DOHH2 (cell line): ENCODE data around the gene EDEM1.

ENCODE experiments used
- H3F3A ChIP-seq: fragments of 200-600 bp; sonication (generic), shearing (Covaris generic); 2 replicates; pipeline ENCODE4 v1.6.0; 2016; ENCODE audit warnings: antibody characterized with exemption, mild to moderate bottlenecking; ENCODE audit not compliant: control insufficient read depth, insufficient read depth
- H3K27ac ChIP-seq: fragments of 200-600 bp; sonication (generic); 2 replicates; pipeline ENCODE4 v1.5.1; 2014; ENCODE audit warnings: low read depth, mild to moderate bottlenecking, low read length, moderate library complexity
- H3K27me3 ChIP-seq: fragments of 200-600 bp; sonication (generic); 2 replicates; pipeline ENCODE4 v1.6.1; 2014; ENCODE audit warnings: mild to moderate bottlenecking, low read length, mixed read lengths; ENCODE audit not compliant: control insufficient read depth
- H3K36me3 ChIP-seq: fragments of 200-600 bp; sonication (generic); 2 replicates; pipeline ENCODE4 v1.6.1; 2014; ENCODE audit warnings: mild to moderate bottlenecking, low read length, moderate library complexity, mixed read lengths; ENCODE audit not compliant: control insufficient read depth
- H3K4me1 ChIP-seq: fragments of 200-600 bp; sonication (generic); 2 replicates; pipeline ENCODE4 v1.6.1; 2014; ENCODE audit warnings: mild to moderate bottlenecking, low read length, mixed read lengths; ENCODE audit not compliant: control insufficient read depth
- H3K4me2 ChIP-seq: fragments of 200-600 bp; sonication (generic); 2 replicates; pipeline ENCODE4 v1.6.0; 2014; ENCODE audit warnings: mild to moderate bottlenecking, low read length, moderate library complexity
- H3K4me3 ChIP-seq: fragments of 200-600 bp; sonication (generic); 2 replicates; pipeline ENCODE4 v1.5.1; 2014; ENCODE audit warnings: mild to moderate bottlenecking, low read length, mixed read lengths
- H3K79me2 ChIP-seq: fragments of 200-600 bp; sonication (generic); 2 replicates; pipeline ENCODE4 v1.6.1; 2014; ENCODE audit warnings: mild to moderate bottlenecking, low read length, mixed read lengths; ENCODE audit not compliant: control insufficient read depth
- H3K9me2 ChIP-seq: fragments of 200-600 bp; sonication (generic); replicated peaks from 2 replicates; pipeline ENCODE4 v1.6.1; 2014; ENCODE audit warnings: mild to moderate bottlenecking, low read length, mixed read lengths; ENCODE audit not compliant: control insufficient read depth
- H3K9me3 ChIP-seq: fragments of 200-600 bp; sonication (generic); 2 replicates; pipeline ENCODE4 v1.6.1; 2014; ENCODE audit warnings: antibody characterized with exemption, low read length, mixed read lengths; ENCODE audit not compliant: control insufficient read depth, insufficient read depth
- H4K20me1 ChIP-seq: fragments of 200-600 bp; sonication (generic); 2 replicates; pipeline ENCODE4 v1.6.0; 2014; ENCODE audit warnings: low read depth, mild to moderate bottlenecking, antibody characterized with exemption, low read length, moderate library complexity; ENCODE audit not compliant: control insufficient read depth, insufficient read depth
- EZH2phosphoT487 ChIP-seq: fragments of 200-600 bp; sonication (generic); IDR thresholded peaks from 2 replicates; pipeline ENCODE4 v1.6.1; 2017; ENCODE audit warnings: borderline replicate concordance, mild to moderate bottlenecking, antibody characterized with exemption, low read length, moderate library complexity, mixed read lengths
- TF ChIP-seq, protein P1 (sequence below): fragments of 200-600 bp; sonication (generic); IDR thresholded peaks from one replicate; pipeline ENCODE4 v1.5.1; 2014; ENCODE audit warnings: antibody characterized with exemption, mild to moderate bottlenecking, low read depth, low read length; ENCODE audit not compliant: poor library complexity, severe bottlenecking

EDEM1 gene

DNA sequence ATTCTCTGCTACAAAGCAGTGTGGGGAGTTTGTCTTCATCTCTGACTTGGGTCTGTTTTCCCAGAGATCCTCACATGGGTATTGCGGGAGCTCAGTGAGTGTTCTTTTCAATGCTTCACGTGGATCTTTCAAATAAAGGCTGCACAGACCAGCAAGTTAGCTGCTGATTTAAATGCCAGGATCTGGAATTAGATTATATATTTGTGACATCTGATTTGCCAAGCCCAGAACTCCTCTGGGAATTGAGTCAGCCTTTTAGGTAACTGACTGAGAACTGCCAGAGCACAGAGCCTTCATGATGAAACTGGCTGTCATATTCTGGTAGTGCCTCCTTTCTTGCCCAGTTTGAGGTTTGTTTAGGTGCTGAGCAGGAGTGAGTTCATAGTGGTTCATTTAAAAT is 14.7 kb downstream of the EDEM1 start:
- Histone ChIP-seq H3K36me3 (peaks cover 96% of the 10 kb centered on the region), H4K20me1 (peaks cover 10% of the 10 kb centered on the region), H3K4me2 (no peak overlapping the region), H3K9me2 (no peaks in the 10 kb centered on the region), H3K4me1 (peaks cover 24% of the 10 kb centered on the region), H3K4me3 (no peak overlapping the region), H3K9me3 (no peaks in the 10 kb centered on the region), H3F3A (peaks cover 10% of the 10 kb centered on the region), H3K79me2 (peaks cover 86% of the 10 kb centered on the region), H3K27ac (no peak overlapping the region), H3K27me3 (no peaks in the 10 kb centered on the region)
- TF ChIP-seq, protein P1, sequence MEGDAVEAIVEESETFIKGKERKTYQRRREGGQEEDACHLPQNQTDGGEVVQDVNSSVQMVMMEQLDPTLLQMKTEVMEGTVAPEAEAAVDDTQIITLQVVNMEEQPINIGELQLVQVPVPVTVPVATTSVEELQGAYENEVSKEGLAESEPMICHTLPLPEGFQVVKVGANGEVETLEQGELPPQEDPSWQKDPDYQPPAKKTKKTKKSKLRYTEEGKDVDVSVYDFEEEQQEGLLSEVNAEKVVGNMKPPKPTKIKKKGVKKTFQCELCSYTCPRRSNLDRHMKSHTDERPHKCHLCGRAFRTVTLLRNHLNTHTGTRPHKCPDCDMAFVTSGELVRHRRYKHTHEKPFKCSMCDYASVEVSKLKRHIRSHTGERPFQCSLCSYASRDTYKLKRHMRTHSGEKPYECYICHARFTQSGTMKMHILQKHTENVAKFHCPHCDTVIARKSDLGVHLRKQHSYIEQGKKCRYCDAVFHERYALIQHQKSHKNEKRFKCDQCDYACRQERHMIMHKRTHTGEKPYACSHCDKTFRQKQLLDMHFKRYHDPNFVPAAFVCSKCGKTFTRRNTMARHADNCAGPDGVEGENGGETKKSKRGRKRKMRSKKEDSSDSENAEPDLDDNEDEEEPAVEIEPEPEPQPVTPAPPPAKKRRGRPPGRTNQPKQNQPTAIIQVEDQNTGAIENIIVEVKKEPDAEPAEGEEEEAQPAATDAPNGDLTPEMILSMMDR = no peak
- TF ChIP-seq EZH2phosphoT487 = no peak

DNA sequence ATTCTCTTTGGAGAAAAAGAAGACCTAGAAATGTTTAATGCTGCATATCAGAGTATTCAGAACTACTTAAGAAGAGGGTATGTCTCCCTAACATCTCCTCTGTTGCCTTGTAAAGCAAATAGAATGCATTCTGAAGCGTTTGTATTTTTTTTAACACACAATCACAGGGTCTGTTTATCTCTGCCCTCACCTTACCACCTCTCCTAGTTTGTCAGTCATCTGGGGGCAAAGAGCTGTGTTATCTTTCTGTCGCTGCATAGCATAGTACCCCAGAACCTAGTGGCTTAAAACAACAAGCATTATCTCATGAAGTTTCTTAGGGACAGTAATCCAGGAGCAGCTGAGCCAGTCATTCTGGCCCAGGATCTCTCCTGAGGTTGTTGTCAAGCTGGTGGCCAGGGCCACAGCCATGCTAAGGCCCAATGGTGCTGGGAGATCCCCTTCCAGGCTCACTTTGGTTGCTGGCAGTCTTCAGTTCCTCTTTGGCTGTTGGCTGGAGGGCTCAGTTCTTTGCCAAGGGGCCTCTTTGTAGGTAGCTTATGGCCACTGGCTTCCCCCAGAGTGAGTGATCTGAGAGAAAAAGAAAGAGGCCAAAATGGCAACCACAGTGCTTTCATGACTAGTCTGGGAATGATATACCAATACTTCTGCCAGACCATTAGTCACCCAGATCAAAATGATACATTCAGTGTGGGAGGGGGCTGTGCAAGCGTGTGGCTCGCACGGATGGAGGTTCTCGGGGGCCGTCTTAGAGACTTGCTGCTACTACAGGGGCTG is 17.8 kb downstream of the EDEM1 start:
- H3K9me2 ChIP-seq = no peaks in the 10 kb centered on the region
- H4K20me1 ChIP-seq = peaks cover 16% of the 10 kb centered on the region
- TF ChIP-seq, protein P1 = no peak
- TF ChIP-seq EZH2phosphoT487 = no peak
- peaks cover 82% of the 10 kb centered on the region for H3K79me2 ChIP-seq
- no peaks in the 10 kb centered on the region for H3K9me3 ChIP-seq
- peaks cover 99% of the 10 kb centered on the region for H3K36me3 ChIP-seq
- H3K4me2 ChIP-seq = no peak overlapping the region
- no peak overlapping the region for H3K27ac ChIP-seq
- H3K4me1 ChIP-seq = peaks cover 15% of the 10 kb centered on the region
- H3K27me3 ChIP-seq = no peaks in the 10 kb centered on the region
- H3F3A ChIP-seq = no peaks in the 10 kb centered on the region
- H3K4me3 ChIP-seq = no peak overlapping the region

DNA sequence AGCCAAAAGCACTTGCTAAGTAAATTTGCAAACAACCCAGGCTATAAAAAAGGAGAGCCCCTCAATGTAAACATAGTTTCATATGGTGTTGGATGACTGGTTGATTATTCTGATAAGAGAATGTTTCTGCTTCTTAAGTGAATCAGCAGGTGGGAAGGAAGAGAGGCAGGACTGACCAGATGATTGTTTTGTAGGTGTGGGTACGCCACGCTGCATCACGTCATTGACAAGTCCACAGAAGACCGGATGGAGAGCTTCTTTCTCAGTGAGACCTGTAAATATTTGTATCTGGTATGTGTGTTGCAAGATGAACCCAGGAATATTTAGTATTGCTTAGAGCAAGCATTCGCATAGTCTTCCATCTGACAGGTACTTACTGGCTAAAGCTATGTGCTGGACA is 23.4 kb downstream of the EDEM1 start:
- Histone ChIP-seq H3K4me3 (no peak overlapping the region), H3K9me2 (no peaks in the 10 kb centered on the region), H3K4me2 (no peak overlapping the region), H3K27ac (no peak overlapping the region), H3K79me2 (peaks cover 52% of the 10 kb centered on the region), H3K9me3 (no peaks in the 10 kb centered on the region), H4K20me1 (peaks cover 40% of the 10 kb centered on the region; the same call in 1 of the 2 replicates), H3F3A (no peaks in the 10 kb centered on the region), H3K27me3 (no peaks in the 10 kb centered on the region), H3K36me3 (peaks cover 99% of the 10 kb centered on the region), H3K4me1 (peaks cover 48% of the 10 kb centered on the region)
- TF ChIP-seq, protein P1 = no peak
- TF ChIP-seq EZH2phosphoT487 = no peak
